Activated CD4-positive, alpha-beta T cell treated with anti-CD3 and anti-CD28 coated beads, Interleukin-2, amount 50 U/mL, for 16 hours (primary cell): ENCODE data around the gene STPG4.

Experiments
- DNase-seq: peaks from one replicate; pipeline ENCODE4 v3.0.0-alpha.2; 2020

The STPG4 gene

DNA sequence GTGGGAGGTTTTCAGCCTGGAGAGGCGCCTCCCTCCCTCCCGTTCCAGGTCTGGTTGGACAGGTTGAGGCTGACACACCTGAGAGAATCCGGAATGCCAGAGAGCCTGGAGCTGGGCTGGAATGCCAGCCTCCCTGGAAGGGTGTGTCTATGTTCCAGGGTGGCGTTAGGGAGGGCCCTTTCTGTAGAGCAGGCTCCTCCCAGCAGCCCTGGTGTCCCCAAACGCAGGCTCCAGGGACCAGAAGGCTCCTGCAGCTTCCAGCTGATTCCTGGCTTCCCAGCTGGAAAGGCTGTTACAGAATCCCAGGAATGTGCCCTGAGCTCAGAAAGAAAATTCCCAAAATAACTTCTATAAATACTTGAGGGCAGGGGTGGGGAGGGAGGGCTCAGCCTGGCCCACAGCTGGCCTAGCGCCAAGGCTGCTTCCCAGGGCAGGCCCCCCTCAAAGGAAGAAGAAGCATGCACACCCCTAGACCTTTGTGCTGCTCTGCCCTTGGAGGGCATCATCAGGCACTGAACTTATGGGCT, 85.4 kb downstream of the STPG4 start:
- DNase-seq: no peak

DNA sequence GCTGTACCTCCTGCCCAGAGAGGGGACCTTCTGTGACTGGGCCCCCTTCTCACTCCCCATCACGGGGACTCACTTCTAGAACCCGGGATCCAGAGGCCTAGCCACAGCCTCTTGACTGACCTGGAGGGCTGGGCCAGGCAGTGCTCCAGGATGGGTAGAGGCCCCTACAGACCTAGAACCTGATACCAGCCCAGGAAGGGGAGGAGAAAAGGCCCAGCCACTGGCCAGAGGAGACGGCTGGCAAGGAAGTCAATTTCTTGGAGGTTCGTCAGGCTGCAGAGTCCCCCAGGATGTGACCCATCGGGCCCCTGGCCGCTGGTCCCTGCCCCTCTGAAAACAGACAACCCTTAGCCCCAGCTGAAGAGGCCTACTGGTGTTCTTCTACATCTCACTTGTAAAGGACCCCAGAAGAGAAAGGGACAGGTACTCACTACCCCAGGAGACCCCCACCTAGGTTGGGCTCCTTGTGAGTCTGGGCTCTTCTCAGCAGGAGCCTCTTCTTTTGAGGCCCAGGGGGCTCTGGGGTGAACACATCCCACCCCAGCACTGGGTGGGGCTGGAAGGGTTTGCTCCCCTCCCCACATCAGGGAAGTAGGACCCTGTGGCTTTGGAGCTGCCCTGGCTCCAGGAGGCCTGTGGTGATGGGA, 86.0 kb downstream of the STPG4 start:
- no peak for DNase-seq

DNA sequence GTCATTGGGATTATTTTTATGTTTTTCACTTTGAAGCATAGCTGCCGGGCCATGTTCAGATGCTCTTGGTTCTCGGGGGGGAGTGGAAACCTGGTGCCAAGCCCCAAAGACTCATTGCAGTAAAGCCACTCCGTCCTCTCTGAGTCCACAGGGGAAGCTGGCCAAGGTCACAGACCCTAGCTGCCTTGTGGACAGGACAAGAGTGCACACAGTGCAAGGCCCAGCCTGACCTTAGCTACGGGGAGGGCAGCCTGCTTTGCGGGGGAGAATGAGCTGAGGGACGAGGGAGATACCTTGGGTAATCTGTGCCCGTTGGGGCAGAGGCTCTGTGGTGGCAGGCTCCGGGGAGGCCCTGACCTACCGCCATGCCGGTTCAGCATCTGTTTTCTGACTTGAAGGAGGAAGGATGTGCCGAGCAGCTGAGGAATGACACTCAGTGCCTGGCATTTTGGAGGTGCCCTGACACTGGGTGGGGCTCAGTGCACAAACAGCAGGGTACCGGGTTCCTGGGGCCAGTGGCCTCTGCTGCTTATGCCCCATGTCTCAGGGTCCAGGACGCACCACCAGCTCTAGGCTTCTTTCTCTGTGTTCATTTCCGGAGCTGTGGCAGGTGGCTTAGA, 87.2 kb downstream of the STPG4 start:
- DNase-seq: no peak

DNA sequence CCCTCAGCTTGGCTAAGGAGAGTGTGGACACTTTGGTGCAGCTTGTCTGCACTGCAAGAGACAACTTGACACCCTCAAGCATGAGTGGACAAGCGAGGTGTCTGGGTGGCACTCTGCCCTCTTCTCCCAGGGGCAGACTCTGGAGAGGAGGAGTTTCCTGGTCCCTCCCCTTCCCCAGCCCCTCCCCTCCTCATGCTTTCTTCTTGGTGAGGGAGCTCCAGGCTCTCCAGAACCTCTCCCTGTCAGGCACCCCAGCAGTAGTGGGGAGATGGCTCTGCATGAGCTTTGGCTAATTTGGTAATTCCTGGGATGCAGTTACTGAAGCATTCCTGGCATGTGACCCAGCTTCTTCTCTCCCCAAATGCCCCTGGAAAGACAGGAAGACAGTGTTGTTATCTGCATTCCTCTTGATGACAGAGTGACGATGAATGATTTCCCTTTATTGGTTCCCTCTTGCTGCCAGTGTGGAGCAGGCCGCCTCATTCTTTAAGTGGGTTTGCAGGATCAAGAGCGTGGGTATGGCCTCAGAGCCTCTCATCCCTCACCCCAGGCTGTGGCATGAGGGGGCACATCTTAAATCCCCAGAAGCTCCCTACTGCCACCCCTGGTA, 89.2 kb downstream of the STPG4 start:
- no peak for DNase-seq

DNA sequence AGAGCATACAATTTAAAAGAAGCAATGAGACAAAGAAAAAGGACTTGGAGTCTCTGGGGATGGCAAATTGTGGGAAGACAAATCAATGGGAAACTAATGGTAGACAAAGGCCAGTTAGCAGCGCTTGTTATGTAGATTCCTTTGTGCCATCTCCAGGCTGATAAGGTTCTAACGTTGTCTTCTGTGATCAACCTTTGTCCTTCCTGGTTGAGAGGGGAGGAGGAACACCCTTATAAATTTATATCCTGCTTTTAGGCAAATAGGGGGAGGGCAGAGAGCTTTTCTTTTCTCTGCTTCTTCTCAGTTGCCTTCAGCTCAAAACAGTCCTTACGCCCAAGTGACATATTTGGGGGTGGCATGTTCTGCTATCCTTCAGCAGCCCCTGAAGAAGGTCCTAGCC, 89.8 kb downstream of the STPG4 start:
- DNase-seq: no peak

DNA sequence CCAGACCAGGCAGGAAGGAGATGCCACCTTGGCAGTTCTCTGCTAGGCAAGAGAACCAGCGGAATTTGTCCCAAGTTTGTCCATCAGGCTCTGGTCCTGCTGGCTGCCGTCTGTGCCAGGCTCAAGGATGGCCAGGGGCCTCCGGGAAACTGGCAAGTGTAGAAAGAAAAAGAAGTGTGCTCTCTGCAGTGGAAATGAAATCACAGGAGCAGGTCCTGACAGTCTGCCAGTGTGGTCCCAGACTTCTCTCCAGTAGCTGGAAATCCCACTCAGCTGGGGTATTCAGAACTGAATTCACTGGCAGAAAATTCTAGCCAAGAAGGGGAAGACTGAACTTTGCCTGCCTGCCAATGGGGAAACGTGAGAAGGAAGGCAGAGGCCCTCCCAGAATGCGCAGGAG, 91.0 kb downstream of the STPG4 start:
- no peak for DNase-seq

DNA sequence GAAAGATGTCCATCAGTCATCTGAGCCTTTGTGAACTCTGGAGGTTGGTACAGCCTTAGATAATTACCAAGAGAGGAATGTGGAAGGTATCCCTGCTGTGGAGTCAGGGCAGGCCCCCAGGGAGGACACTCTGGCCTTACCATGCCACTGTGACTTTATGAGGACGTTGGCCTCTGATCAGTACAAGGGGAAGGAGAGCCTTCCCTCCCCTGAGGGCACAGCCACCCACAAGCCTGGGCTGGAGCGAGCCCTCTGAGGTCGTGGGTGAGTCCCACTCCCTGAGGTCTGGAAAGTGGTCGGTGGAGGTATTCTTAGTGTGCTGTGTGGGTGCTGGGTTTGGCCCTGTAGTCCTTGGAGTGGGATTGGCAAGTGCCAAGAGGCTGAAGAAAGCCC, 91.6 kb downstream of the STPG4 start:
- no peak for DNase-seq

DNA sequence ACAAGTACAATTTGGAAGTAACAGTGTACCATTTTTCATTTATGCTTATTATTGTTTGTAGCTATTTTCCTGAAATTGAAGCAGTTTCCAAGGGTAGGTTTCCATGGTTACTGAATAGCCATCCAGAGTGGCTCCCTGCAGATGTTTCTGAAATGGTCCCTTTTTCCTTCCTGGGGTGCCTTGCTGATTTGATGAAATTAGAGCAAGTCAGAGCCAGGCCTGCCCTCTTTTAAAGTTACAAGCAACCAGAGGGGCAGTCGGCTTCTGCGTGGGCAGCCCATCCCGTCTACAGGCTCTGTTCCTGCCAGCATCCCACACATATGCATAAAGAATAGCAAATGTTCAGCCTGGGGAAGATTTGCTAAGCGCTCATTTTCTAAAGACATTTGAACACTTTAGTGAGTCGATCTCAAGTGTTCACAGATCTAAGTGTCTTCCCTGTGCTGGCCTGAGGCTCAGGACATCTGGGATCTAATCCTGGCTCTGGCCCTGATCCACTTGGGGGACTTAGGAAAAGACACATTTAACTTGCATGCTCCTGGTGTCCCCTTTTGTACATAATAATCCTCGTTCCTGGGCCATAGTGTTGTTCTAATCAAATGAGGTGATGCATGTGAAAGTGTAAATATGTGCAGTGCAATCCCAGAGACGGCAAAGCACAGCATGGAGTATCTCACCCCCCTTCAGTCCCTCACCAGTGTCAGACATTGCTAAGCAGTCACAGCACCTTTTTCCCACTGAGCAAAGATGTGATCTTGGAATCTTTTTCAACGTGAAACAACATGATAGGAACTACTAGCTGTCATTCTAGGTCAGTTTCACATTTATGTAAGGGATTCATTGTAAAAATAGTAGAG, 92.2 kb downstream of the STPG4 start:
- DNase-seq: no peak

DNA sequence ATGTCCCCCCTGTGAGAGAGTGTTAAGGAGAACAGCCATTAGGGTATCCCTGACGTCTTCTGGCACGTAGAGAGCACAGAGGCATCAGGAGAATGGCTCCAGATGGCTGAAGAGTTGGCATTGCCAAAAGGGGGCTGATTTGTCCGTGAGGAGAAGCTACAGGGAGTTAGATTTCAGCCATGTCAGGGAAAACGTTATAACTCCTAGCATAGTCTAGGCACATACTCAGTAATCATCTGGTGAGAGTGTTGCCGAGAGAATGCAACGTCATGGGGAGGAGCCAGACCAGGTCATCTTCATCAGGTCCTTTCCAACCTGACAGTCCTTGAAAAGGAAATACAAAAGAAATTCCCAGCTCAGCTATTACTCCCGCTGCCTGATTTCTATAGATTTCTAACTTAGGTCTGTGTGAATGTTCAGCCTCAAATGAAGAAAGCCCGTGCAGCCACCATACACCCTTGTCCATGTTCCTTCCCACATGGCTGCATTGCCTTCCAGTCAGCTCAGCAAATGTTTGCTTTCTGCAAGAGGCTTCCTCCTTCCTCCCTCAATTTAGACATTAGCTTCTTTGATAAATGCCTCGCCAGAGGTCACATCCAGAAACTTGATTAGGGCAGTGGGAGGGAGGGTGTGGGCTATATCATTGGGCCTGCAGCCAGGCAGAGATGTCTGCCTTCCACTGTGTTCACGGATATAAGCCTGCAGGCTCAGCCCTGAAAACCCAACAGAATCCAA, 93.0 kb downstream of the STPG4 start:
- no peak for DNase-seq

DNA sequence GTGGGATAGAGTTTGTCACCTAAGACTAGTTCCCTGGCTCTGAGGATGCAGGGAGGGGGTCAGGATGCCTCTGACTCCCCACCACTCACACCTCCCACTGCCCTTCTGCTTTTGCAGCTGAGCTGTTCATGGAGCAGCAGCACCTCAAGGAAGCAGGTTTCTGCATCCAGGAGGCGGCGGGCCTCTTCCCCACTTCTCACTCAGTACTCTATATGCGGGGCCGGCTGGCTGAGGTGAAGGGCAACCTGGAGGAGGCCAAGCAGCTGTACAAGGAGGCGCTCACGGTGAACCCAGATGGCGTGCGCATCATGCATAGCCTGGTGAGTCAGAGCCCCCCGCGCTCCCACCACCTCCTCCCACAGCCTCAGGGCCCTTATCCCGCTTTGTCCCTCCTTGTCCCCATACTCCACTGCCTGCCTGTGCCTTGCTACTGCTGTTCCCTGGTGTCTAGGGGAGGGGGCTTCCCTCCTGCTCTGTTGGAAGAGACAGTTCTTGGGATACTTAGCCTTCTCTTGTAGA, 94.4 kb downstream of the STPG4 start:
- no peak for DNase-seq

DNA sequence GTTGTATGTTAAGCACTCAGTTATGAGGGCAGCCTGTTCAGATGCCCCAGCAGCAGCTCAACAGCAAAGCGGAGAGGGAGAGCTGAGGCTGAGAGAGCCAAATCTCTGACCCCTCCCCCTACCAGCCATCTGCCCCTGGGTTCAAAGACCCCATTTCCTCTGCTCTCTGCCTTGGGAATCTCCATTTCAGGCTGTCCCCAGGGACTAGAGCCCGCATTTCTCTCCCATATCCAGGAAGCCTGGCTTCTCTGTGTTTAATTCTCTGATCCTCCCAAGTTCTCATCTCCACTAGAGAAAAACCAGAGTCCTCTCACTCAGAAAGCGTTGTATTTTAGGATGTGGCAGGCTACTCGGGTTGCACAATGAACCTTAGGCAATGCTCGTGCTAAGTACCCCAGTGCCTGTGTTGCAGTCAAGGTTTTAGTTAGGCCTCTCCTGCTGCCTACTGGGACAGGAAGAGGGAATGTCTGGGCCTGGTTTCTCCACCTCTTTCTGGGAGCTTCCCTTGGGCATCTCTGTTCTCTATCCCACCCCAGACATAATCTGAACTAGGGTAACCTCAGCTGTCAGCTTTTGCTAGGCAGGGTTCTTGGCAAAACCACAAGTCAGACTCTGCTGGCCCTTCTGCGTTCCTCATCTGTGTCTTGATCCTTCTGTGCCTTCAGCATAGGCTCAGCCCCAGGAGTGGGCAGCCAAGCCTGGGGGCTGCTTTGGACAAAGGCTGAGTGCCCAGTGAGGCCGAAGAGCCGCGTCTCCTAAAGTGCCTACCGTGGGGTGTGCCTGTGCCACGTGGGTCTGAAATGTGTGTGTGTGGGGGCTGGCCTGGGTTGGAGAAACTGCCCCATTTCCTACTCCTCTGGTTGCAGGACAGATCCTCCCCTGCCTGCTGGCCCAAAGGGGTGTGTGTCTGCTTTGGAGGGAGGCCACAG, 96.8 kb downstream of the STPG4 start:
- DNase-seq: no peak

DNA sequence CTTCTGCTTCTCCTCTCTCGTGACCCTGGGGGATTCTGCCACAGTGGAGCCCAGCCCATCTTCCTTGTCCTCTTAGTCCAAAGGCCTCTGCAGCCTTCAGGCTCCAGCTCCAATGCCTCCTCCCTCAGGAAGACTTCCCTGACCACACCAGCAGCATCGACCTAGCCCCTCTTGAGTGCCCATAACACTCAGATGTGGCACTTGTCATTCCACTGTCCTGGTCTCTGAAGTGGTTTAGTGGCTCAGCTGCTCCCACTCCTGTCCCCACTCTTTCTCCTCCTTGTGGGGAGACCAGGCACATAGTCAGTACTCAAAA, 97.5 kb downstream of the STPG4 start:
- no peak for DNase-seq

DNA sequence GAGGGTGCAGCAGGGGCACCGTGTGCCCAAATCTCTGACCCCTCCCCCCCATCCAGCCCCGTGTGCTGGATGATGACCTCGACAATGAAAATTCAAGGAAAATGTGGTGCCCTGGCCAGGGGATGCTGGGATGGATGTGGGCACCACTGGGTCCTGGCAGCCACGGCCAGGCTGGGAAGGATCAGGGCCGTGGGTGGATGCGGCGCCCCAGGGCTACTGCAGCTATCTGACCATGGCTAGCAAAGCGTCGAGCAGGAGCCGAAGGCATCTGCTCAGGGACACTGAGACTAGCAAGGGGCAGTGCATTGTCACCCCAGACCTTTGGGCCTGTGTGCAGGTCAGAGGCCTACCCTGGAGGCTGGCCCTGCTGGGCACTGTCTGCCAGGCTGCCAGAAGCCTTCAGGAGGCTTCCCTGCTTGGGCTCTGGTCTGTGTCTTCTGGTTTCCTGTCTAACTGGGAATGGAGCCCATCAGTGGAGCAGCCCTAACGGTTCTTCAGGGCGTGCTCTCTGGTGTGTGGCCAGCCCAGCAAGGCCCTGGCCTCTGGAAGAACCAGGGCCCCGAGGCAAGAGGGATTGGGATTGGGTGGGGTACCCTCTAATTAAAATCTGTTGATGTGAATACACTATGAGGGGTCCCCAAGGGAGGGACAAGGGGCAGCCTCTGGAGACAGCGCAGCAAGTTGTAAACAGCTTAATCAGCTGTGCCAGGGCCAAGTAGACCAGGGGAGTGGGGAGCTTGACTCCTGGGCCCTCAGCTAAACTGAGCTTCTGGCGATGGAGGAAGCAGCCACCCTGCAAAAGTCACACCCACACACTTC, 98.0 kb downstream of the STPG4 start:
- DNase-seq: no peak

DNA sequence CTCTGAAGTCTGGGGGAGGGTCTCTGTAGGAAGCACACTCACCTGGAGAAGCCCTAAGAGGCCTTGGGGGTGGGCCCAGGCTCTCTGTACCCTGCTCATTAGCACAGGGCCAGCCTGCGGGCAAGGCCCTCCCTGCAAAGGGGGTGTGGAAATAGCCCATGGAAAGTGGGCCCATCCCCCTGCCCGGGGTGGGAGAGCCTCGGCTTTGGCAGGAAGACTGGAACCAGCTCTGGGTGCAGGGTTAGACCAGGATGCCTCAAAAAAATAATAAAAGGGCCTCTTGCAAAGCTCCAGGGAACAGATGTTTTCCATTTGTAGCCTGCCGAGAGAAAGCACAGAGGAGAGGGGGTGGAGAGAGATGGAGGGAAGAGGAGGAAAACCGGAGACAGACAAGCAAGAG, 98.7 kb downstream of the STPG4 start:
- no peak for DNase-seq

DNA sequence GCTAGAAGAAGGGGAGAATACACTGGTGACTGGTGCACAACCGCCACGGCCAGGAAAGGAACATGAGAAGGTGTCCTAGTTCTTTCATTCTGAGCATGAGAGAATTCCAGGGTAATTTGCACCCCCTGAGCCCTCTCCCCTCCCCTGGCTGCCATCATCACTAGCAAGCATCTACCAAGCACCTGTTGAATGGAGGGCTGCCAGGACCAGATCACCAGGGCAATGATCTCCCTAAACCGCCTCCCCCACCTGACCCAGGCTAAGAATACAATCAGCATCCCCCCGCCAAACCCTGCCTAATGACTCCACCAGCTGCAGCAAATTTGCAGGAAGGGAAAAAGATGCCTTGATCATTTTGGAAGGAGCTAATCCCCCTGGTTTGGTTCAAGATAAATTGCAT, 100.2 kb downstream of the STPG4 start:
- no peak for DNase-seq

DNA sequence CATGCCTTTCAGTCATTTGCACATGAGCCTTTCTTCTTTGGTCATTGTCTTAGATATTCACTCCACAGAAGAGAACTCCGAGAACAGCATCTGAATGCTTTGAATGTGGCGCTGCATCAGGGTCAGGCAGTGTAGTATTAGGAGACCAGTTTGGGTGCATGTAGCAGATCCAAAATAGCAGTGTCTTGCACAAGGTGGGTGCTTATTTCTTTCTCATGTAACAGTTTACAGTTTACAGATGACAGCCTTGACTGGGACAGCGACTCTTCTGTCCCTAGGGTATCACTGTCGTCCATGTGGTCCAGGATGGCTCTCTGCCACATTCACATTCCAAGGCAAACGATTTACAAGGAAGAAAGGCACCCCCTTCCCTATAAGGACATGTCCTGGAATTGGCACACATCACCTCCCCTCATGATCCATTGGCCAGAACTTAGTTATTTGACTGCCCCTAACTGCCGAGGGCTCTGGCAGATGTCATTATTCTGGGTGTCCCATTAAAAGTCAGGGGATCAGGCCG, 101.0 kb downstream of the STPG4 start:
- no peak for DNase-seq

DNA sequence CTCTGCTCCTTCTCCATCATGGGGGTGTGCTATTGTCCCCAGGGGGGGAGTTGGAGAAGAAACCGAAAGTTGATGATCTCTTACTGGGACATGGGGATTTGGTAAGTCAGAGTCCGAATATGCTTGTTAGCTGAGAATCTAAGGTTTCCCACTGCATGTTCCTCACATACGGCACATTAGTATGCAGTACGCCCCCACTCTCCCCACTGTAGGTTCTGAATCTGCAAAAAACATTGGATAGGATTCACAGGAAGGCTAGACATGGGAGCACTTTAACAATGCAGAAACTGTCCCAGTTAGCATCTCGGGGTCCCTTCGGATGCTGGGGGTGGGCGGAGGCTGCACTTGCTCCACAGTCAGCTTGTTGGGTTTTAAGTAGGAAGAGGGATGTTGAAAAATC, 102.3 kb downstream of the STPG4 start:
- DNase-seq: no peak

DNA sequence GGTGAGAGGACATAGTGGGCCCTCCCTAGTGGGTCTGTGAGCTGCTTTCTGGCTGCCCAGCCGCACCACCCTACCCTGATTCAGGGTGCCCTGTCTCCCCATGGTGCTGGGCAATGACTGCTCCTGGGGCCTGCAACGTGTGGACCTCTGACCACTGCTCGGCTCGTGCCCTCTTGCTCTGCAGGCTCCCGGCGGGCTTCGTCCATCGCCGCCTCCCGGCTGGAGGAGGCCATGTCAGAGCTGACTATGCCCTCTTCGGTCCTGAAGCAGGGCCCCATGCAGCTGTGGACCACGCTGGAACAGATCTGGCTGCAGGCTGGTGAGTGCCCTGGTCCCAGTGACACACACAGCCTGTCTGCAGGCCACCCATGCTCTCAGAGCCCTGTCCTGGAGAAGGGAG, 103.5 kb downstream of the STPG4 start:
- DNase-seq: no peak

DNA sequence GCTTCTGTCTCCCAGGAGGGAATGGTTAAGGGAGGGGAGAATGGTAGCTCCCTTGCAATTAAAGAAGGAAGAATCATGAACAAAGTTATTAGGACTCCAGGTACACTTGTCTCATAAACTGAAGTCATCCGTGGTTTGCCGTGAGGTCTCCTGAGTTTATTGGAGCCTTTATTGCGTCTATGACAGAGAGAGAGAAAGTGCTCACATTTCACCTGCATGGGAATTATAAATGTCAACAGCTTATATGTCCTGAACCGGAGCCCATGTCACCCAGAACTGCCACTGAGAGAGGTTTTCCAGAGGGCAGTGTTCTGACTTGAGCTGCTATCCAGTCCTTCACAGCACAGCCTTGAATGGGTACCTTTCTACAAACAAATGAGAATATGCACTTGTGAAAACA, 104.3 kb downstream of the STPG4 start:
- no peak for DNase-seq

DNA sequence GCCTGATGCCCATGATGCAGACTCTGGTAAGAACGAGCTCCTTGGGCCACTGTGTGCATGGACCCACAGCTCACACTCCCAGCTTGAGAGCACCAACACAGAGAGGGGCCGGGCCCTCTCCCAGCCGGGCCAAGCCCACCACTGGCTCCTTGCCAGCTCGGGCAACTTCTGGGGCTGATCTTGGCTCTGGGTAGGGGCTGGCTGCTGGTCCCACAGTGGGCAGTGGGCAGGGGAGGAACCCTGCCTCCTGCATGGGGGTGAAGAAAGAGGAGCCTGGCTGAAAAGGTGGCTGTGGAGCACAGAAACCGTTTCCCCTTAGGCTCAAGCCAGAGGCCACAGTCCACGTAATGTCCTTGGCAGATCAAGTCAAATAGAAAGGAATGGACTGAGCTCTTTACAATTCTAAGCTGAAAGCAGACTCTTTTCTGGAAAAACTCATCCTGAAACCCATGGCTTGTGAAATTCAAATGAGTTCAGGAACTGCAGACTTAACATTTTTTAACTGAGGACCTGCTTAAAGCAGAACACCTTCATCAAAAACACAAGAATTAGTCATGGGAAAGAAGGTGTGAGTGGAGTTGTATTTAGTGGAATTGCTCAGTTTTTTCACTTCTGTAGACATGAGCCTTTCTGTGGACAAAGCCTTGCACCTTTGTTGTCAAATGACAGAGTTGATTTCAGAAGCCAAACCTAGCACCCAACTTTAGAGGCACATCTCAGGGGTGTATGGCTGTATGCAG, 104.9 kb downstream of the STPG4 start:
- peak; percentile 17 for DNase-seq
